NCI-H1092 (cell line): ENCODE data around the gene UBC.
"Not testable (repeated sequence)": the region's sequence is repeated elsewhere in the genome, so short reads cannot be mapped to it uniquely, and the experiment has no call there.

Experiments
- DNase-seq: peaks from one replicate; lab custom pipeline; 2025; lab: John Stamatoyannopoulos, UW

UBC gene

DNA sequence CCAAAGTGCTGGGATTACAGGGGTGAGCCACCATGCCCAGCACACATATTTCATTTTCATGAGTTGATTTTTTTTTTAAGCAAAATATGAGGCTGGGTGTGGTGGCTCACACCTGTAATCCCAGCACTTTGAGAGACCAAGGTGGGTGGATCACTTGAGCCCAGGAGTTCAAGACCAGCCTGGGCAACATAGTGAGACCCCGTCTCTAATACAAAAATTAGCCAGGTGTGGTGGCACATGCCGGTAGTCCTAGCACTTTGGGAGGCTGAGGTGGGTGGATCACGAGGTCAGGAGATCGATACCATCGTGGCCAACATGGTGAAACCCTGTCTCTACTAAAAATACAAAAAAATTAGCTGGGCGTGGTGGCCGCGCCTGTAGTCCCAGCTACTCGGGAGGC is 17.1 kb upstream of the UBC start:
- DNase-seq, result not testable (repeated sequence)

DNA sequence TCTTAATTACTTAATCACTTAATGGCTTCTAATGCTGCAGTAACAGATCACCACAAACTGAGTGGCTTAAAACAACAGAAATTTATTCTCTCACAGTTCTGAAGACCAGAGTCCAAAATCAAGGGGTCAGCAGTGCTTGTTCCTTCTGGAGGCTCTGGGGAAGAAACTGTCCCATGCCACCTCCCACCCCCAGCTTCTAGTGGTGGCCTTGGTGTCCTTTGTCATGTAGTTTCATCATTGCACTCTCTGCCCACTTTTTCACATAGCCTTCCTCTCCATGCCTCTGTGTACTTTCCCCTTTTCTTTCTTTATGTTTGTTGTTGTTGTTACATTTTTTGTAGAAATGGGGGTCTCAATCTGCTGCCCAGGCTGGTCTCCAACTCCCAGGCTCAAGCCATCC is 16.1 kb upstream of the UBC start:
- no peak for DNase-seq

DNA sequence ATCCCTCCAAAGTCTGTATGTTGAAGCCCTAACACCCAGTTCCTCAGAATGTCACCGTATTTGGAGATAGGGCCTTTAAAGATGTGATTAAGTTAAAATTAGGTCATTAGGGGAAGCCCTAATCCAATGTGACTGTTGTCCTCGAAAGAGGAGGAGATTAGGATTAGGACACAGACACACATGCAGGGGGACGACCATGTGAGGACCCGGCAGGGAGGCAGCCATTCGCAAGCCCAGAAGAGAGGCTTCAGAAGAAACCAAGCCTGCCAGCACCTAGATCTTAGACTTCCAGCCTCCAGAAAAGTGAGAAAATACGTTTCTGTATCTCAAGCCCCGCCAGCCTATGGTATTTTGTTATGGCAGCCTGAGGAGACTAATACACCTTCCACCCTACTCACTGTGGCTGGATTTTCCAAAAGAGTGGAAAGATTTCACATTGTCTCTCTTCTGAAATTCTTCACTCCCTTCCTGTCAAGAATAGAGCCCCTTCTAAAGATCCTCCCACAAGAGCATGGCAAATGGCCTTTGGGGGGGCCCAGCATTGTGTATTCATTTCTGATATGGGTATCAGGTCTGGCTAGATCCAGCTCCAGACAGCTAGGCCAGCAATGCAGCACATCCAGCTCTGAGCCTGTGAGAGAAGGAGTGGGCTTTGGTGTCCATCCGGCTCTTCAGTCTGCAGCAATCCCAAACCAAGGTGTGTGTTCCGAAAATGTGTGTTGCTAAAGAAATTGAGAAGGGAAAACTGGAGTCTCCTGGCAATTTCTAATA is 15.4 kb upstream of the UBC start:
- DNase-seq, result no peak

DNA sequence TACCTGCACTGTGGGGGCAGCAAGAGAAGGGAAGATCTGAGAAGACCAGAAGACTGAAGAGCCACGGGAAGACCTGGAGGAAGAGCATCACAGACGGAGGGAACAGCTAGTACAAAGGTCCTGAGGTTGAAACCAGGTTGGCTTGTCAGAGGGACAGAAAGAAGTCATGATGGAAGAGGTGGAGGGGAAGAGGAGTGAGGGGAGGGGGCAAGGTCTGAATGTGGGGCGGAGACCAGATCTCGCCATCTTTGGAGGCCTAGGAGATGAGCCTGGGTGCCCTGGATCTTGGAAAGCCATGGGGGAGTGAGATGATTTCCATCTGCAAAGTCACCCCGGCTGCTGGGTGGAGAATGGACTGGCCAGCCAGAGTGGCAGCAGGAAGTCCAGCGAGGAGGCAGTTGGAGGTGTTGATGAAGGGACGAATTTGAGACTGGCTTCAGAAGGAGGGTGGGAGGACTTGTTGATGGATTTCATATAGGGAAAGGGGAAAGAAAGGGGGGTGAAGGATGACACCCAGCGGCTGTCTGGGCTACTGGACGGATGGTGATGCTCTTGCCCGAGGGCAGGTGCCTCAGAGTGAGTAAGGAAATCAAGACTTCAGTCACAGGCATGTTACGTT is 14.6 kb upstream of the UBC start:
- no peak for DNase-seq

DNA sequence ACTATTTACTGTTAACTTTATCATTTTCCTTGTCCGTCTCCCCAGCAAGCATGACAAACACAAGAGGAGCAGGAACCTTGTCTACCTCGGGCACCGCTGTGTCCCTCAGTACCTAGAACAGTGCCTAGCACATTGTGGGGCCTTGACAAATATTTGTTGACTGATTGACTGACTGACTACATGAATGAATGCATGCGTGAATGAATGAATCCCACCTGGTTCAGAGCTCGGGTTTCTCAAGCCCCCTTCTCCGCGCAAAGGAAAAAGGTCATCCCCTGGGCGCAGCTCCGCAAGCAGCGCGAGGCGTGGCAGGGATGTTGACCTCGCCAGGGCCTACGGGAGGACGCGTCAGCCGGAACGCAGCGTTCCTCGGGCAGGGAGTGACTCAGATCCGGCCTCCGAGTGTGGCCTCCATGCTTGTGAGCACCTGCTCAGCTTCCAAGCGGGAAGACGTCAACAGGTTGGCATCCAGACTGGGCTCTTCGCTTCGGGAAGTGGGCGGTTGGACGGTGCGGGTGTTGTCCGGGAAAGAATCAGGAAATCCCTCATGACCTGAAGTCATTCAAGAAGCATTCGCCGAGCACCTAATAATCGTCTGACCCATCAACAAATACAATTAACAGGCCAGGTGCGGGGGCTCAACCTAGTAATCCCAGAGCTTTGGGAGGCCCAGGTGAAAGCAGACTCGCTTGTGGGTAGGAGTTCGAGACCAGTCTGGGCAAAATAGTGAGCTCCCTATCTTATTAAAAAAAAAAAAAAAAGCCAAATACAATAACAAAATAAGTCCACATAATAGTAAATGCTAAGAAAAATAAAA is 13.9 kb upstream of the UBC start:
- no peak for DNase-seq

DNA sequence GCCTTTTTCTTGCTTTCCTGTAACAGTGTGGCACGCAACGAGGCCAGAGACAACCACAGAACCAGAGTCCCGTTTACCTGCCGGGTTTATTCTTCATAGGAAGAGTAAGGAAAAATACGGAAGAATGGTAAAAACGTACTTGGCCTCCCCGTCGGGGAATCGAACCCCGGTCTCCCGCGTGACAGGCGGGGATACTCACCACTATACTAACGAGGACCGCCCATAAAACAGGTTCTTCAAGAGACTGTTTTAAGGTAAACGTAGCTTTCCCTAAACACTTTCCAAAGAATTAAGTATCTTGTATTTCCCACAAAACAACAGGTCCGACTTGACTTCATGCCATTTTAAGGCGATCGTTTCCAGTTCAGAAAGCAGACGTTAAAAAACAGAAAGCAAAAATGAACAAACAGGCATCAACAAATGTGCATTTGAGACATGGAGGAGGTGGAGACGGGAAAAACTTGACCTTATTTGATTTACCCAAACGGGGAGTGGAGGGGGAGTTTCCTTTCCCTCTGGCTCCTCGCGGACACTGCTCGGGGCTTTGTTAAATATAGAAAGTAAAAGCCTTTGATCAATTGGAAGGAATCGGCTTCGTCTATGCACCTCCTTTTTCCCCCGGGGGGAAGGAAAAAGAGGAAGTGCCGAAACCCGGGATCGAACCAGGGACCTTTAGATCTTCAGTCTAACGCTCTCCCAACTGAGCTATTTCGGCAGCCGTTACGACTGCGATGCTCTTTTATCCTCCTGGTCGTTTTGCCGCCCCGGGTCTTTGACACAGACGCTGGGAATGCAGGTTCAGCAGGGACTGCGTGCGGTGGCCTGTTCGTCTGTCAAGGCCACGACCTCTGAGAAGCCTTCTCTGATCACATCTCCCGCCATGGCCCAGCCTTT is 13.0 kb upstream of the UBC start:
- no peak for DNase-seq

DNA sequence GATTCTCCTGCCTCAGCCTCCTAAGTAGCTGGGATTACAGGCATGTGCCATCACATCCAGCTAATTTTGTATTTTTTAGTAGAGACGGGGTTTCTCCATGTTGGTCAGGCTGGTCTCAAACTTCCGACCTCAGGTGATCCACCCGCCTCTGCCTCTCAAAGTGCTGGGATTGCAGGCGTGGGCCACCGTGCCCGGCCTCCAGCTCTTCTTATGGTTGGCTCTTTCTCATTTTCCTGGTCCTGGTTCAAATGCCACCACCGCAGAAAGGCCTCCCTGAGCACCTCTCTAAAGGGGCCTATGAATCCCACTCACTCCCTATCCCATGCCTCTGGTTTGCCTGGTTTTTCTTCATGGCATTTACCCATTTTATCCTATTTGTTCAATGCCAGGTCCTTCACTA is 11.3 kb upstream of the UBC start:
- not testable (repeated sequence) for DNase-seq

DNA sequence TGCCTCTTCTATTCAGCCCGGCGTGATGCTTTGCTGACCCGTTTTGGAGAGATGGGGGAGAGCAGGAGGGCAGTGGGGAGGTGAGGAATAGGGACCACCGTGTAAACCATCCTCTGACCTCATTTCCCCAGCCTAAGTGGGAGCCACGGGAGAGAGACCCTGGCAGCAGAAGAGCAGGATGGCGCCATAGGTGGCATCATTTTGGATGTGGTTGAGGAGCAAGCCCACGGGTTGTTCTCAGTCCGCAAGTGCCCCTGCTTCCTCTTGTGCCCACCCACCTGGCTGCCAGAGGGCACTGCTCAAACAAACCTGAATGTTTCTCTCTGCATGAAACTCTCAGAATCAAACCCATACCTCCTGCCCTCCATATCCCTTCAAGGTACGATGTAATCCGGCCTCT is 10.7 kb upstream of the UBC start:
- no peak for DNase-seq

DNA sequence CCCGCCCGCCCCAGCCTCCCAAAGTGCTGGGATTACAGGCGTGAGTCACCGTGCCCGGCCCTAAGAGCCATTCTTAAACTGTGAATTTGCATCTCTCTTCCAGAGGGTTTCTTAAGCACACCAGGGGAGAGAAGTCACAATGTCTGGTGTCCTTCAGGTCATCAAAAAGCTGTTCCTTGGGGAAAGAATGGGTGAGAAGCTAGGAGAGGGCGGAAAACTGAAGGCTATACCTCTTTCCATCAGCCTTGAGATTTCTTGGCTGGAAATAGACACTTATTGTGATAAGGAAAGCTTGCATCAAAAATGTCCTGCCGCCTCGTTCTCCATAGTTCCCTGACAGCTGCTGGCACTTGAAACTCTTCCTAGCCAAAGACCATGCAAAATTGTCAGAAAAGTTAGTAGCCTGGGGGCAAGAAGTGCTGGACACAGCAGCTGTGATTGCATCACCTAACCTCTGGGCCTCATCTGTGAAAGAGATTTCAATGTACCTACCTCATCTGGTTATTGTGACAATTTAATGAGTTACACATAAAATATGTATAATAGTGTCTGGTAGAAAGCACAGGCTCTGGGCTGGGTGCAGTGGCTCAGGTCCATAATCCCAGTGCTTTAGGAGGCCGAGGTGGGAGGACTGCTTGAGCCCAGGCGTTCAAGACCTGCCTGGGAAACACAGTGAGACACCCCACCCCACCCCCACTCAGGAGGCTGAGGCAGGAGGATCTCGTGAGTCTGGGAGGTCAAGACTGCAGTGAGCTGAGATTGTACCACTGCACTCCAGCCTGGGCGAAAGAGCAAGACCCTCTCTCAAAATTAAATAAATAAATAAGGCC is 9.7 kb upstream of the UBC start:
- DNase-seq, result no peak

DNA sequence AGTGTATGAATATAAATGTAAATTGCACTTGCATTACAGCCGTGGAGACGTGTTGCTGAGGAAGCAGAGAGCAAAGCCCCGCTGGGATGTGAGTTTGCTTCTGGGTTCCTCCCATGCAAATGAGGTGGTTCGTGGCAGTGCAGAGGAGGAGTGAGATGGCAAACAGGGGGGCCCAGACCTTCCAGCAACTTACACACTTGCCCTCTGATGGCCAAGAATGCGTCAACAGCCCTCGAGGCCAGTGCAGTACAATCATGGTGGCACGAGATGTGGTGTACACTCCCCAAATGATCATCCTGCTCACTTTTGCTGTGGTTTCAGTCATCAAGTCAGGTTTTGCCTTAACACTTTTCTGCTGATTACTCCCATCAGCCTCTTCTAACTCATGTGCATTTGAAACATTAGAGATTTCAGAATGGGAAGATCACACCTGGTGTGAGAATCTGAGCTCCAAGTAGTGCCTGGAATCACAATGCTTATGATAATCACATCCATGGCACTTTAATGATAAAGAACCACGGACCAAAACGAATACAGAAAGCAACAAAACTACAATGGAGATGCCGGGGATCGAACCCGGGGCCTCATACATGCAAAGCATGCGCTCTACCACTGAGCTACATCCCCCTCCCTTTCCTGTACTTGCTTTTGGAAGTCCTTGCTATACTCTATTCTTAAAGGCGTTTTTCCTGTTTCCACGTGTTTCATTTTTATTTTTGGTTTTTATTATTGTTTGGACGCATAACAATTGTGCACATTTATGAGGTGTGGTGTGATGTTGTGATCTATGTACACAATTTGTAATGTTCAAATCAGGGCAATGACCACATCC is 7.0 kb upstream of the UBC start:
- no peak for DNase-seq

DNA sequence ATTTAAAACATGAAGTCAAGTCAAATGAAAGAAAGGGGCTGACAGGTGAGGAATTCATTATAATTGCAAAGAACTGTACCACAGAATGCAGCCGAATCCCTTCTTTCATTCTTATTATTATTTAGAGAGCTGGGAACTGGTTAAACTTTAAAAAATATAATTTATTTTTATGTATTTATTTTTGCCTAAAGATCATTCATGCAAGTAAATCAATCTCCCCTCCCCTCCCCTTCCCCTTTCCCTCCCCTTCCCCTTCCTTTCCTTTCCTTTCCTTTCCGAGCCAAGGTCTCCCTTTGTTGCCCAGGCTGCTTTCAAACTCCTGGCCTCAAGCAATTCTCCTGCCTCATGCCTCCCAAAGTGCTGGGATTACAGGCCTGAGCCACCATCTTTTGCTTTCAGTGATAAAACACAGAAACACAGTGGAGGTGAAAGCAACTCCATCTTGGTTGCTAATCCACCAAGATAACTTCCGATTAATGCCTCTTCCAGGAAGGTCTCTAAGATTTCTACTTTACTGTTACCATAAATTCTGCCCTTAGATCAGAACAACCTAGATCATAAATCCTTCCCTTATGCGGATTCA is 6.0 kb upstream of the UBC start:
- no peak for DNase-seq

DNA sequence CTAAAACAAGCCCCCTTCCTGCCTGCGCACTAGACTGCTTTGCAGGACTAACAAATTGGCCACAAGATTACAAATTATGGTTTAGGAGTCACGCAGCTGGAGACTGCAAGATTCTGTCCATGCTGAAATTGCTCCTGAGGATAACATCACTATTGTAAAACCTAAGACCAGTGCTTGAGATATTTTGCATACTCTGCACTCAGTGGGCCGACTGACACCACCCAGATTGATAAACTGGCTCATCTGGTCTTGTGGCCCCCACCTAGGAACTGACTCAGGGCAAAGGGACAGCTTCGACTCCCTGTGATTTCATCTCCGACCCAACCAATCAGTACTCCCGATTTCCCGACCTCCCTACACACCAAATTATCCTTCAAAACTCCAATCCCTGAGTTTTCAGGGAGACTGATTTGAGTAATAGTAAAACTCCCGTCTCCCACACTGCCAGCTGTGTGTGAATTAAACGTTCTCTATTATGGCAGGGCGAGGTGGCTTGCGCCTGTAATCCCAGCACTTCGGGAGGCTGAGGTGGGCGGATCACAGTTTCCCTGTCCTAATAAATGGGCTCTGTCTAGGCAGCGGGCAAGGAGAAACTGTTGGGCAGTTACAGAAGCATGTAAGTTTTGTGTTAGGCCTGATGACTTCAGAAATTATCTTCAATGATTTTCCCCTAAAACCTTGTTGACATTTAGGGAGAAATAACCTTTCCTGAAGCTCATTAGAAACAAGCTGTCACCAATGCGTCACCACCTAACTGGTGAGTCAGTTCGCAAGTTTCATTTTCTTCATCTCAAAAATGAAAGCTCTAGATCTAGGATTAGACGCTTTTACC is 5.3 kb upstream of the UBC start:
- DNase-seq, result no peak

DNA sequence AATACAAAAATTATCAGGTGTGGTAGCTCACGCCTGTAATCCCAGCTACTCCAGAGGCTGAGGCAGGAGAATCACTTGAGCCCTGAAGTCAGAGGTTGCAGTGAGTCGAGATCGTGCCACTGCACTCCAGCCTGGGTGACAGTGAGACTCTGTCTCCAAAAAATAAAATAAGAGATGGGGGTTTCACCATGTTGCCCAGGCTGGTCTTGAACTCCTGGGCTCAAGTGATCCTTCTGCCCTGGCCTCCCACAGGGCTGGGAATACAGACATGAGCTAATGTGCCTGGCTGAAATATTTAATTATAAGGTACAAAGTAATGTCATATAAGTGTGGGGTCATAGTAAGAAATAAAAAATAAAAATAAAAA is 4.2 kb upstream of the UBC start:
- DNase-seq, result not testable (repeated sequence)

DNA sequence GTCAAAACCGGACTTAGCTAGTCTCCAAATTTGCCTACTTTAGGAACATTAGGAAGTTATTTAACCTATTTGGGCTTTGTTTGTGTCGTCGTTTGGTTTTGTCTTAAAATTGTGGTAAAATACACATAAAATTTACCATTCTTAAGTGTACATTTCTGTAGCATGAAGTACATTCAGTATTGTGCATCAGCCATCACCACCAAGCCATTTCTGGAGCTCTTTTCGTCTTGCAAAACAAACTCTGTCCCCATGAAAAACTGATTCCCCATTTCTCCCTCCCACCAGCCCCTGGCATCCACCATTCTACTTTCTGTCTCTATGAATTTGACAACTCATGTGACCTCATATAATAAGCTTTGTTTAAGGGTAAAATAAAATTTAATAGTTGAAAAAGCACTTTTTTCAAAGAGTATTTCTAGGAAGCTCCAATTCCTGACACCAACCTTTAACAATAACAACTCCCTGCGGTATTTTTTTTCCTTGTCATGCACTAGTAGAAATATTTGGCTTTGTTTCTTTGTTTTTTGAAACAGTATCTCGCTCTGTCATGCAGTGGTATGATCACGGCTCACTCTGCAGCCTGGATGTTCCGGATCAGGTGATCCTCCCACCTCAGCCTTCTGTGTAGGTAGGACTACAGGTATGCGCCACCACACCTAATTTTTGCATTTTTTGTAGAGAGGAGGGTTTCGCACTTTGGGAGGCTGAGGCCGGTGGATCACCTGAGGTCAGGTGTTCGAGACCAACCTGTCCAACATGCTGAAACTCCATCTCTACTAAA is 3.6 kb upstream of the UBC start:
- no peak for DNase-seq

DNA sequence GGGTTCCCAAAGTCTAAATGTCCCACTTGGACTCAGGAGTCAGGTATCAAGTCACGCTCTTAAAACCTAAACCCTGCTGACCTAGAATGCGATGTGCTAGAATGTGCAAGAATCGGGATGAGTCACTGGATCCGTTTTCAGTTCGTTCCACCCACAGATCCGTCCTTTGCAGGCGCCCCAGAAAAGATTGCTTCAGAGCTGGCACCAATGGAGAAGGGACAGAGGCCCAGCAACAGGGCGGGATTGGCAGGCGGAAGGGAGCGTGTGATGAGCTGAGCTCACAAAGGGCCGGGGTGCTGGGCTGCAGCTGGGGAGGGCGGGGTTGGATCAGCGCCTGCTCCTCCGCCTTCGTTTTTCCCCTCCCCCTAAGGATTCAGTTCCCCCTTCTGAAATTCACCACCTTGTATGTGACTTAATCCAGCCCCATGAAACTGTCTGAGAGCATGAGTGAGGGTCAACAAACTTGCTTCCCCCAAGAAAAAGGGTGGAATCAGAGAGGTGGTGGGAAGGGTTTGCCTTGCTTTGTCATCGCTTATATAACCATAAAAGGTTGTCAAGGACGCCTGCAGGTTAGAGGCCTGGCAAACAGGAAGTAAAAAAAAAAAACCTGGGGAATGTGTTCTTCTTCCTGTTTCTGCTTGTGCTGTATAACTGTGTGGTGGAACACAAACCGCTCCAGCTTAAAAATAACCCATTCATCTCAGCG is 2.8 kb upstream of the UBC start:
- no peak for DNase-seq

DNA sequence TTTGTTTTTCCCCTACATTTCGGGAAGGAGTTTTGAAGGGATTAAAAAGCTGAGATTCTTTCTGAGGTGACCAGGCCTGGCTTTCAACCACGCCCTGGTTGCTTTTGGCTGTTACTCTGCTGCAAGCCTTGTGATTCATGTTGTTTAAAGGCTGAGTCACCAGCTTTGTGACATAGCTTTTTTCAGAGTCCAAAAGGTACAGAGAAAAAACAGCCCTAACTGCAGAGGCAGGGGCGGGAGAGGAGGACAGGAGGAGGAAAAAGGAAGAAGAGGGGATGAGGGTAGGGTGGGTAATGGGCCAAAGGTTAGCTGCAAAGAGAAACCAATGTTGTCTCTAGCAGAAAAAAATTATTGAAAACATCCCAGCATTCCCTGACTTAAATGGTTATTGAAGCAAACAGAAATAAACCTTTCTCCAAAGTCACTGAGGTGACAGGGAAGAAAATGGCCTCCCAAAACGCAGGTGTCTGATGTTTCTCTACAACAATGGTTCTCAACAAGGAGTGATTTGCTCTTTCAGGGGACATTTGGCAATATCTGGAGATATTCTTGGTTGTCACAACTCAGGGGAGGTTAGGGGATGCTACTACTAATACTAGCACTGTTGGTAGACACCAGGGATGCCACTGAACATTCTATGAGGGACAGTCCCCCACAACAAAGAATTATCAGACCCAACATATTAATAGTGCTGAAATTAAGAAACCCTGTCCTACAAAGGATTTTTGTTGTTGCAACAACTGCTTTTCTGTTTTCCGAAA is 2.1 kb upstream of the UBC start:
- DNase-seq, result no peak
